Measurements from ENCODE around the gene FSTL4. TPM values are rescaled to one million over a fixed set of nuclear protein-coding genes. Genes with fewer than 3 reads are reported as not detected.

The FSTL4 gene
- total and polyA plus RNA-seq, 4 donors: 0.02 to 0.18 TPM; not detected in 2

DNA sequence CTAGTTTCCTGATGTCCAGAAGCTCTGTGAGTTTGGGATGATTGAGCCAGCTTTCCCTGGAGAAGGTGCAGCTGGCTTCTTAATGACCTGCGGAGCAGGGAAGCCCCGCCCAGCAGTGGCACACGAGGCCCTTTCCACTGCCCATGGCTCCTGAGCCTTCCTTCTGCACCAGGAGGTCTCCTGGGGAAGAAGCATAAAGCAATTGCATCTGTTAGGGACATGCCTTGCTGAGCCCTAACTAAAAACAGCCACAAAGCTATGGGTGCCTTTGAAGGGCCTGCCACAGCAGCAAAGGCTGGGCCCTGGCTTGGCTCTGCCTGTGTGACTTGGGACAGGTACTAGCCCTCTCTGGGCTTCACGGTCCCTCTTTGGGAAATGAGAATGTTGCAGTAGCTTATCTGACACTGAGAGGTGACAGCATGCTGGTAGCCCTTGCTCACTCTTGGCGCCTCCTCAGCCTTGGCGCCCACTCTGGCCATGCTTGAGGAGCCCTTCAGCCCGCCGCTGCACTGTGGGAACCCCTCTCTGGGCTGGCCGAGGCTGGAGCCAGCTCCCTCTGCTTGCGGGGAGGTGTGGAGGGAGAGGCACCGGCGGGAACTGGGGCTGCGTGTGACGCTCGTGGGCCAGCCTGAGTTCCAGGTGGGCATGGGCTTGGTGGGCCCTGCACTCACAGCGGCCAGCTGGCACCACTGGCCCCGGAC, 218.4 kb downstream of the FSTL4 start:
- Histone ChIP-seq H3K27me3 (ENCODE audit: control insufficient read depth in 4 of 4, insufficient read depth in 4 of 4, low read length in 3 of 4) (no peaks in the 10 kb centered on the region), H3K4me3 (ENCODE audit: low read depth in 1 of 3, low read length in 3 of 3) (no peak overlapping the region), H3K4me1 (ENCODE audit: control insufficient read depth in 4 of 4, insufficient read depth in 4 of 4, low read length in 3 of 4) (no peaks in the 10 kb centered on the region), H3K9ac (ENCODE audit: low read depth in 1 of 2, low read length in 2 of 2) (no peak overlapping the region), H3K9me3 (ENCODE audit: control insufficient read depth in 4 of 4, low read length in 3 of 4) (no peaks in the 10 kb centered on the region), H3K36me3 (ENCODE audit: control insufficient read depth in 4 of 4, insufficient read depth in 3 of 4, low read depth in 1 of 4, low read length in 3 of 4) (no peaks in the 10 kb centered on the region), H3K27ac (ENCODE audit: low read depth in 1 of 2, low read length in 2 of 2) (no peak overlapping the region)
- no peak for TF ChIP-seq CTCF (IDR thresholded peaks at IDR 0.05; ENCODE audit: low read depth, low read length, missing input control)
- no peak for TF ChIP-seq JUND (IDR thresholded peaks at IDR 0.05)
- TF ChIP-seq GABPA (IDR thresholded peaks at IDR 0.05 in 1 of 2, conservative IDR thresholded peaks at IDR 0.05 in 1 of 2): no peak
- TF ChIP-seq, protein P1, sequence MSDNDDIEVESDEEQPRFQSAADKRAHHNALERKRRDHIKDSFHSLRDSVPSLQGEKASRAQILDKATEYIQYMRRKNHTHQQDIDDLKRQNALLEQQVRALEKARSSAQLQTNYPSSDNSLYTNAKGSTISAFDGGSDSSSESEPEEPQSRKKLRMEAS (IDR thresholded peaks at IDR 0.05): no peak
- no peak for TF ChIP-seq TAF1 (conservative IDR thresholded peaks at IDR 0.05)
- TF ChIP-seq FOXA1 (IDR thresholded peaks at IDR 0.05): no peak
- no peak for TF ChIP-seq FOXA2 (IDR thresholded peaks at IDR 0.05)
- no peak for TF ChIP-seq NR2F2 (IDR thresholded peaks at IDR 0.05)
- no peak for TF ChIP-seq SP1 (IDR thresholded peaks at IDR 0.05)
- DNase-seq (ENCODE audit: low spot score): peak; percentile 14
- 88% methylated on average over 17 of the region's 17 CpGs for WGBS

- no peaks in the 10 kb centered on the region for H3K4me1 ChIP-seq (ENCODE audit: control insufficient read depth in 4 of 4, insufficient read depth in 4 of 4, low read length in 3 of 4)
- H3K9ac ChIP-seq (ENCODE audit: low read depth in 1 of 2, low read length in 2 of 2): no peak overlapping the region
- no peak overlapping the region for H3K27ac ChIP-seq (ENCODE audit: low read depth in 1 of 2, low read length in 2 of 2)
- 78% methylated on average over 4 of the region's 4 CpGs for WGBS
- no peaks in the 10 kb centered on the region for H3K36me3 ChIP-seq (ENCODE audit: control insufficient read depth in 4 of 4, insufficient read depth in 3 of 4, low read depth in 1 of 4, low read length in 3 of 4)
- H3K9me3 ChIP-seq (ENCODE audit: control insufficient read depth in 4 of 4, low read length in 3 of 4): no peaks in the 10 kb centered on the region
- no peaks in the 10 kb centered on the region for H3K27me3 ChIP-seq (ENCODE audit: control insufficient read depth in 4 of 4, insufficient read depth in 4 of 4, low read length in 3 of 4)
- TF ChIP-seq SP1 (IDR thresholded peaks at IDR 0.05): no peak
- peak; percentile 3 for DNase-seq (ENCODE audit: low spot score)
- H3K4me3 ChIP-seq (ENCODE audit: low read depth in 1 of 3, low read length in 3 of 3): no peak overlapping the region
These were observed 219.9 kb downstream of the FSTL4 start for GRCh38 chr5:133392448-133392847.

DNA sequence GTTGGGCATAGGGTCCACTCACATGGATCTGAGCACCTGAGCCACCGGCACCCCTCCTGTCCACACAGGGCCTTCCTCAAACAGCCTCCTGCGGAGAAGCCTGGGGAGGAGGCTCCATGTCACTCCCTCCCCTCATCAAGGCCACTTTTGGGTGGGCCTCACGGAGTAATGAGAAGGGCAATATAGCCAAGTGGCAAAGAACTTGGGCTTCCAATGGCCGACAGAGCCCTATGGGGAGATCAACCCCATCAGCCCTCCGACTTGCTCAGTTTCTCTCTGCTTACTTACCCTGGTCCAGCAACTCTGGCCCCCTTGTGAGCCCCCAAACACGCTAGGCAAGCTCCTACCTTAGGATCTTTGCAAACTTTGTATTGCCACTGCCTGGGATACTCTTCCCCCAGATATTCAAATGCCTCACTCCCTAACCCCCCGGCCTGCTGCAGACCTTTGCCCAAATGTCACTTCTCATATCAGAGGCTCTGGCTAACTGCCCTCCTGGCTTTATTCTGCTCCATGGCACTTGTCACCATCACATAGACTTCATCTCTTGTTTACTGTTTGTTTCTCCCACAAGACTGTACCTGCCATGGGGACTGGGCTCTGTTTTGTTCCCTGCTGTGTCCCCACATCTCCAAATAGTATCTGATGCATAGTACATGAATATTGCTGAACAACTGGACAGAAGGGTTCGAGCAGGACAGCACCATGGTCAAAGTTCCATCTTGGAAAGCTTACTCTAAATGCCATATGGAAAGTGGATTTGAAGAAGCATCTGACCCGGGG, 220.8 kb downstream of the FSTL4 start:
- no peaks in the 10 kb centered on the region for H3K9me3 ChIP-seq (ENCODE audit: control insufficient read depth in 4 of 4, low read length in 3 of 4)
- peak; percentile 26 for DNase-seq (ENCODE audit: low spot score)
- WGBS: 88% methylated on average over 9 of the region's 9 CpGs
- no peaks in the 10 kb centered on the region for H3K27me3 ChIP-seq (ENCODE audit: control insufficient read depth in 4 of 4, insufficient read depth in 4 of 4, low read length in 3 of 4)
- H3K4me3 ChIP-seq (ENCODE audit: low read depth in 1 of 3, low read length in 3 of 3): no peak overlapping the region
- H3K36me3 ChIP-seq (ENCODE audit: control insufficient read depth in 4 of 4, insufficient read depth in 3 of 4, low read depth in 1 of 4, low read length in 3 of 4): no peaks in the 10 kb centered on the region
- H3K9ac ChIP-seq (ENCODE audit: low read depth in 1 of 2, low read length in 2 of 2): no peak overlapping the region
- no peak overlapping the region for H3K27ac ChIP-seq (ENCODE audit: low read depth in 1 of 2, low read length in 2 of 2)
- H3K4me1 ChIP-seq (ENCODE audit: control insufficient read depth in 4 of 4, insufficient read depth in 4 of 4, low read length in 3 of 4): no peaks in the 10 kb centered on the region
- TF ChIP-seq TAF1 (conservative IDR thresholded peaks at IDR 0.05) (no peak), RAD21 (IDR thresholded peaks at IDR 0.05) (no peak), EGR1 (IDR thresholded peaks at IDR 0.05; ENCODE audit: low read depth in 2 of 2) (no peak), NR2F2 (IDR thresholded peaks at IDR 0.05) (no peak), FOXA1 (IDR thresholded peaks at IDR 0.05) (no peak), HNF4A (conservative IDR thresholded peaks at IDR 0.05) (no peak), FOXA2 (IDR thresholded peaks at IDR 0.05) (no peak), JUND (IDR thresholded peaks at IDR 0.05) (no peak), HNF4G (IDR thresholded peaks at IDR 0.05) (no peak), SP1 (IDR thresholded peaks at IDR 0.05) (no peak), ZBTB33 (IDR thresholded peaks at IDR 0.05) (no peak)
- TF ChIP-seq, protein P1 (IDR thresholded peaks at IDR 0.05): no peak
- TF ChIP-seq, protein P2, sequence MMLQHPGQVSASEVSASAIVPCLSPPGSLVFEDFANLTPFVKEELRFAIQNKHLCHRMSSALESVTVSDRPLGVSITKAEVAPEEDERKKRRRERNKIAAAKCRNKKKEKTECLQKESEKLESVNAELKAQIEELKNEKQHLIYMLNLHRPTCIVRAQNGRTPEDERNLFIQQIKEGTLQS (IDR thresholded peaks at IDR 0.05): no peak

Data from liver (tissue), 9 donors.